ENCODE data around the gene TBC1D4. TPM values are rescaled to one million over a fixed set of nuclear protein-coding genes. Genes with fewer than 3 reads are reported as not detected.

The TBC1D4 gene
- polyA plus RNA-seq, 1 of the 3 experiments (the other 2 are of a cell fraction): 8.8 TPM

DNA sequence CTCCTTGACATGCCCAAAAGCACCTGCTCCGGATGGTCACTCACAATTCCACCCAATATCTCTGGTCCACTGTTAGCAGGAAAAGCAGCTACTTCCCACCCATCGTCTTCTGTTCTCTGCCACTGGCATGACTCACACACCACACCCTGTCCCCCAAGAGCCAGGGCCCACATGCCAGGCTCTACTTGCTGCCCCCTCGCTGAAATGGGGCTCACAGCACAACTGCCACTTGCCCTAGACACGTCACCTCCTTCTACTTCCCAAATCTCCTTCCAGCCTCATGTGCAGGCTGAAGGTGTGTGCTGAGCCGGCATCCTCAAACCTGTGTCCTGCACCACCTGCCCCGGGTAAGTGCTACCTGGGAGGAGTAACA is 65.0 kb downstream of the TBC1D4 start:
- no peaks in the 10 kb centered on the region; the same call in 1 of the 2 replicates for H3K79me2 ChIP-seq (ENCODE audit: insufficient read depth)
- no peaks in the 10 kb centered on the region for H3K36me3 ChIP-seq (replicated peaks in 1 of 2; ENCODE audit: control insufficient read depth in 1 of 2, insufficient read depth in 2 of 2, low read length in 1 of 2)
- H3K9me3 ChIP-seq: no peaks in the 10 kb centered on the region
- no peak overlapping the region for H3K4me3 ChIP-seq (ENCODE audit: low read depth in 2 of 2, low read length in 1 of 2)
- 91% methylated on average over 6 of the region's 6 CpGs for WGBS (ENCODE audit: low lambda C conversion rate)
- peaks cover 9% of the 10 kb centered on the region for H3F3A ChIP-seq (replicated peaks; ENCODE audit: insufficient read depth)
- H3K4me2 ChIP-seq: no peak overlapping the region
- peaks cover 2 to 14% of the 10 kb centered on the region in 2 experiments for H3K4me1 ChIP-seq (ENCODE audit: control insufficient read depth in 1 of 2, insufficient read depth in 2 of 2, low read depth in 1 of 2, low read length in 1 of 2)
- H3K27me3 ChIP-seq (ENCODE audit: insufficient read depth): no peaks in the 10 kb centered on the region
- ChIA-PET POLR2A (no interaction called here), CTCF (no interaction called here)
- TF ChIP-seq RXRA (IDR thresholded peaks at IDR 0.05; ENCODE audit: borderline replicate concordance, low read depth): no peak
- TF ChIP-seq MEF2A (IDR thresholded peaks at IDR 0.05; ENCODE audit: borderline replicate concordance, low read depth): no peak
- TF ChIP-seq, protein P1, sequence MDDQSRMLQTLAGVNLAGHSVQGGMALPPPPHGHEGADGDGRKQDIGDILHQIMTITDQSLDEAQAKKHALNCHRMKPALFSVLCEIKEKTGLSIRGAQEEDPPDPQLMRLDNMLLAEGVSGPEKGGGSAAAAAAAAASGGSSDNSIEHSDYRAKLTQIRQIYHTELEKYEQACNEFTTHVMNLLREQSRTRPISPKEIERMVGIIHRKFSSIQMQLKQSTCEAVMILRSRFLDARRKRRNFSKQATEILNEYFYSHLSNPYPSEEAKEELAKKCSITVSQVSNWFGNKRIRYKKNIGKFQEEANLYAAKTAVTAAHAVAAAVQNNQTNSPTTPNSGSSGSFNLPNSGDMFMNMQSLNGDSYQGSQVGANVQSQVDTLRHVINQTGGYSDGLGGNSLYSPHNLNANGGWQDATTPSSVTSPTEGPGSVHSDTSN (IDR thresholded peaks at IDR 0.05): no peak
- TF ChIP-seq, protein P2, sequence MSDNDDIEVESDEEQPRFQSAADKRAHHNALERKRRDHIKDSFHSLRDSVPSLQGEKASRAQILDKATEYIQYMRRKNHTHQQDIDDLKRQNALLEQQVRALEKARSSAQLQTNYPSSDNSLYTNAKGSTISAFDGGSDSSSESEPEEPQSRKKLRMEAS (IDR thresholded peaks at IDR 0.05; ENCODE audit: low read depth): no peak
- no peak for TF ChIP-seq EZH2phosphoT487 (IDR thresholded peaks at IDR 0.05; ENCODE audit: borderline replicate concordance, low read depth)
- TF ChIP-seq, protein P3, sequence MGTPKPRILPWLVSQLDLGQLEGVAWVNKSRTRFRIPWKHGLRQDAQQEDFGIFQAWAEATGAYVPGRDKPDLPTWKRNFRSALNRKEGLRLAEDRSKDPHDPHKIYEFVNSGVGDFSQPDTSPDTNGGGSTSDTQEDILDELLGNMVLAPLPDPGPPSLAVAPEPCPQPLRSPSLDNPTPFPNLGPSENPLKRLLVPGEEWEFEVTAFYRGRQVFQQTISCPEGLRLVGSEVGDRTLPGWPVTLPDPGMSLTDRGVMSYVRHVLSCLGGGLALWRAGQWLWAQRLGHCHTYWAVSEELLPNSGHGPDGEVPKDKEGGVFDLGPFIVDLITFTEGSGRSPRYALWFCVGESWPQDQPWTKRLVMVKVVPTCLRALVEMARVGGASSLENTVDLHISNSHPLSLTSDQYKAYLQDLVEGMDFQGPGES (IDR thresholded peaks at IDR 0.05; ENCODE audit: low read depth, low read length): no peak
- TF ChIP-seq TAF1 (IDR thresholded peaks at IDR 0.05; ENCODE audit: borderline replicate concordance, low read depth, low read length): no peak
- TF ChIP-seq GABPA (IDR thresholded peaks at IDR 0.05; ENCODE audit: low read depth): no peak
- no peak for TF ChIP-seq GATA2 (CRISPR knock-in tag; IDR thresholded peaks at IDR 0.05)
- TF ChIP-seq, protein P4, sequence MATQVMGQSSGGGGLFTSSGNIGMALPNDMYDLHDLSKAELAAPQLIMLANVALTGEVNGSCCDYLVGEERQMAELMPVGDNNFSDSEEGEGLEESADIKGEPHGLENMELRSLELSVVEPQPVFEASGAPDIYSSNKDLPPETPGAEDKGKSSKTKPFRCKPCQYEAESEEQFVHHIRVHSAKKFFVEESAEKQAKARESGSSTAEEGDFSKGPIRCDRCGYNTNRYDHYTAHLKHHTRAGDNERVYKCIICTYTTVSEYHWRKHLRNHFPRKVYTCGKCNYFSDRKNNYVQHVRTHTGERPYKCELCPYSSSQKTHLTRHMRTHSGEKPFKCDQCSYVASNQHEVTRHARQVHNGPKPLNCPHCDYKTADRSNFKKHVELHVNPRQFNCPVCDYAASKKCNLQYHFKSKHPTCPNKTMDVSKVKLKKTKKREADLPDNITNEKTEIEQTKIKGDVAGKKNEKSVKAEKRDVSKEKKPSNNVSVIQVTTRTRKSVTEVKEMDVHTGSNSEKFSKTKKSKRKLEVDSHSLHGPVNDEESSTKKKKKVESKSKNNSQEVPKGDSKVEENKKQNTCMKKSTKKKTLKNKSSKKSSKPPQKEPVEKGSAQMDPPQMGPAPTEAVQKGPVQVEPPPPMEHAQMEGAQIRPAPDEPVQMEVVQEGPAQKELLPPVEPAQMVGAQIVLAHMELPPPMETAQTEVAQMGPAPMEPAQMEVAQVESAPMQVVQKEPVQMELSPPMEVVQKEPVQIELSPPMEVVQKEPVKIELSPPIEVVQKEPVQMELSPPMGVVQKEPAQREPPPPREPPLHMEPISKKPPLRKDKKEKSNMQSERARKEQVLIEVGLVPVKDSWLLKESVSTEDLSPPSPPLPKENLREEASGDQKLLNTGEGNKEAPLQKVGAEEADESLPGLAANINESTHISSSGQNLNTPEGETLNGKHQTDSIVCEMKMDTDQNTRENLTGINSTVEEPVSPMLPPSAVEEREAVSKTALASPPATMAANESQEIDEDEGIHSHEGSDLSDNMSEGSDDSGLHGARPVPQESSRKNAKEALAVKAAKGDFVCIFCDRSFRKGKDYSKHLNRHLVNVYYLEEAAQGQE (IDR thresholded peaks at IDR 0.05; ENCODE audit: low read depth, low read length): no peak
- TF ChIP-seq FOXJ3 (CRISPR knock-in tag; IDR thresholded peaks at IDR 0.05): no peak
- DNase-seq: no peak
- H3K9ac ChIP-seq: no peak overlapping the region
- H4K20me1 ChIP-seq (ENCODE audit: insufficient read depth): no peaks in the 10 kb centered on the region
- no peaks in the 10 kb centered on the region for H3K9me2 ChIP-seq
- H3K27ac ChIP-seq (ENCODE audit: low read depth in 2 of 2, low read length in 1 of 2): no peak overlapping the region
- no peak overlapping the region for H2AFZ ChIP-seq (ENCODE audit: low read depth)

All from SK-N-SH (cell line).